Right atrium auricular region (tissue), 2 donors: Measurements from ENCODE around the gene PDGFRB. TPM values are rescaled to one million over a fixed set of nuclear protein-coding genes. Genes with fewer than 3 reads are reported as not detected.

Experiments used
- DNase-seq: peaks from one replicate; pipeline ENCODE4 v3.0.0-alpha.2; 2019; ENCODE audit warnings: low spot score
- H3K27ac ChIP-seq, 2 donors: fragments of 200-600 bp; sonication (generic); 1 replicate in 1 of 2; 2 replicates in 1 of 2; pipeline ENCODE4 v1.5.1; 2016 to 2019
- H3K27me3 ChIP-seq, 2 donors: fragments of 200-600 bp; sonication (generic); one replicate each; pipeline versions ENCODE4 v1.5.1 to v1.6.0; 2017 to 2019
- H3K36me3 ChIP-seq: fragments of 200-600 bp; sonication (generic); one replicate; pipeline ENCODE4 v1.5.1; 2016
- H3K4me1 ChIP-seq, 2 donors: fragments of 200-600 bp; sonication (generic); one replicate each; pipeline versions ENCODE4 v1.5.1 to v1.6.0; 2017 to 2019
- H3K4me3 ChIP-seq, 2 donors: fragments of 200-600 bp; sonication (generic); 1 replicate in 1 of 2; 2 replicates in 1 of 2; pipeline ENCODE4 v1.5.1; 2017 to 2019; ENCODE audit warnings: mild to moderate bottlenecking in 1 of 2, moderate library complexity in 1 of 2
- H3K9me3 ChIP-seq, 2 donors: fragments of 200-600 bp; sonication (generic); one replicate each; pipeline ENCODE4 v1.5.1; 2019
- total RNA-seq, 2 donors: library from RNA; depleted of rRNA; stranded (reverse); fragments of >200 nt; gene quantifications; one replicate each; pipeline ENCODE4 v1.1.0, GENCODE V29; 2016
- TF ChIP-seq, protein P1 (sequence below), 2 donors: fragments of 200-600 bp; sonication (generic); IDR thresholded peaks; one replicate each; pipeline ENCODE4 v1.5.1; 2019; ENCODE audit warnings: antibody characterized with exemption in 2 of 2

The PDGFRB gene
- total RNA-seq, 2 donors from 2014 or later = 68.3 to 68.7 TPM

- Histone ChIP-seq H3K36me3 (no peaks in the 10 kb centered on the region), H3K27ac (peak overlapping the region; percentile 87 to 88), H3K27me3 (no peaks in the 10 kb centered on the region), H3K4me3 (no peak overlapping the region), H3K4me1 (peaks cover 0 to 89% of the 10 kb centered on the region in 2 donors), H3K9me3 (no peaks in the 10 kb centered on the region)
- peak; percentile 85 for DNase-seq
- TF ChIP-seq, protein P1, sequence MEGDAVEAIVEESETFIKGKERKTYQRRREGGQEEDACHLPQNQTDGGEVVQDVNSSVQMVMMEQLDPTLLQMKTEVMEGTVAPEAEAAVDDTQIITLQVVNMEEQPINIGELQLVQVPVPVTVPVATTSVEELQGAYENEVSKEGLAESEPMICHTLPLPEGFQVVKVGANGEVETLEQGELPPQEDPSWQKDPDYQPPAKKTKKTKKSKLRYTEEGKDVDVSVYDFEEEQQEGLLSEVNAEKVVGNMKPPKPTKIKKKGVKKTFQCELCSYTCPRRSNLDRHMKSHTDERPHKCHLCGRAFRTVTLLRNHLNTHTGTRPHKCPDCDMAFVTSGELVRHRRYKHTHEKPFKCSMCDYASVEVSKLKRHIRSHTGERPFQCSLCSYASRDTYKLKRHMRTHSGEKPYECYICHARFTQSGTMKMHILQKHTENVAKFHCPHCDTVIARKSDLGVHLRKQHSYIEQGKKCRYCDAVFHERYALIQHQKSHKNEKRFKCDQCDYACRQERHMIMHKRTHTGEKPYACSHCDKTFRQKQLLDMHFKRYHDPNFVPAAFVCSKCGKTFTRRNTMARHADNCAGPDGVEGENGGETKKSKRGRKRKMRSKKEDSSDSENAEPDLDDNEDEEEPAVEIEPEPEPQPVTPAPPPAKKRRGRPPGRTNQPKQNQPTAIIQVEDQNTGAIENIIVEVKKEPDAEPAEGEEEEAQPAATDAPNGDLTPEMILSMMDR (IDR thresholded peaks at IDR 0.05) = no peak
These were observed 12.7 kb downstream of the PDGFRB start for GRCh38 chr5:150142959-150143349.

DNA sequence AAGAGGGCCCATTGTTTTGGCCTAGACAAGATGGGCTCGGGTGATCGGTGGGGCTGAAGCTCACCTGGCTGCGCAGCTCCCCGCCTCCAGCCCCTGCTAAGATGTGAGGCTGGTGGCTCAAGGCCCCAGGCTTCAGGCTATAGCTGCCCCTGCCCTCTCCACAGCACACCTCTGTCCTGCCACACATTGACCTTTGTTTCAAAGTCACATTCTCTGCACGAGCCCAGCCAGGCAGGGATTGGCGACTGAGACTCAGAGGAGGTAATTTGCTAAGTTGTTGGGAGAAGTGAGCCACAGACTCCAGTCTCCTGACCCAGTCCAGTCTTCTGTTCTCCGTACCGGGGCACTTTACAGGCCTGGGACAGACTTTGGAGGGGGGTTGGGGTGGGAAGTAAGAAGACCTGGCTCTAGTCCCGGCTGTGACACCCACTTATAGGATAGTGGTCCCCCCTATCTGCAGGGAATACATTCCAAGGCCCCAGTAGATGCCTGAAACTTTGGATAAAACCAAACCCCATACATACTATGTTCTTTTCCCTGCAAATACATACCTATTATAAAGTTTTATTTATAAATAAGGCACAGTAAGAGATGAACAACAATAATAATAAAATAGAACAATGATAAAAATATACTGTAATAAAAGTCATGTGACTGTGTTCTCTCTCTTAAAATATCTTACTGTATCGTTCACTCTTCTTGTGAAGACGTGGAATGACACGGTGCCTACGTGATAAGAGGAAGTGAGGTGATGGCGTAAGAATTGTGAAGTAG, 13.3 kb downstream of the PDGFRB start:
- H3K9me3 ChIP-seq = no peaks in the 10 kb centered on the region
- peaks cover 0 to 92% of the 10 kb centered on the region in 2 donors for H3K4me1 ChIP-seq
- no peaks in the 10 kb centered on the region for H3K36me3 ChIP-seq
- DNase-seq = no peak
- TF ChIP-seq, protein P1 (IDR thresholded peaks at IDR 0.05) = no peak
- no peak overlapping the region for H3K4me3 ChIP-seq
- peak overlapping the region; percentile 87 to 88 for H3K27ac ChIP-seq
- H3K27me3 ChIP-seq = no peaks in the 10 kb centered on the region

DNA sequence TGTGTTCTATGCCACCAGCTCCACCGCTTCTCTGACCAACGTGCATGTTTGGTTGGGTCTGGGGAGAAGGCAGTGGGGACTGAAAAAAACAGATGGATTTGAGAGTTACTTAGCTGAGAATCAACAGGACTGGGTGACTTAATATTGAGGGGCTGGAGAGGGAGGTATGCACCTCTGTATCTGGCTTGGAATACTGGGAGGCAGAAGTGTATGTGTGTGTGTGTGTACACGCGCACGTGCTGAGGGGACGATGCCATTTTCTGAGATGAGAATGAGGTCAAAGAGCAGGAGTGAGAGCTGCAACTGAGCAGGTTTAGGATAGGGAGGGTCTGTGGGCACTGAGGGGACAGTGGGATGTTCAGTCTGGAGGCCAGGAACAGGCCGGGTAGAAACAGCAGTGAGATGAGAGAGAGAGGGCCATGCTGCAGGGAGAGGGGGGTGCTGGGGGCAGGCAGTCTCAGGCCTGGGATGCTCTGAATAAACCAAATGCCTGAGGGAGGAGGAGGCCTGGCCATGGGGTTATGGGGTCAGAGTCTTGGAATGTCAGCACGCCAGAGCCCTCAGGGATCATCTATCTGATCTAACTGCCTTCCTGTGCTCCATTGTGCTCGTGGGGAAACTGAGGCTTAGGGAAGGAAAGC, 14.0 kb downstream of the PDGFRB start:
- no peaks in the 10 kb centered on the region for H3K27me3 ChIP-seq
- TF ChIP-seq, protein P1 (IDR thresholded peaks at IDR 0.05) = no peak
- no peaks in the 10 kb centered on the region for H3K36me3 ChIP-seq
- H3K4me1 ChIP-seq = peaks cover 0 to 93% of the 10 kb centered on the region in 2 donors
- no peak for DNase-seq
- H3K4me3 ChIP-seq = no peak overlapping the region
- H3K9me3 ChIP-seq = no peaks in the 10 kb centered on the region
- H3K27ac ChIP-seq = peak overlapping the region; percentile 87 to 88

DNA sequence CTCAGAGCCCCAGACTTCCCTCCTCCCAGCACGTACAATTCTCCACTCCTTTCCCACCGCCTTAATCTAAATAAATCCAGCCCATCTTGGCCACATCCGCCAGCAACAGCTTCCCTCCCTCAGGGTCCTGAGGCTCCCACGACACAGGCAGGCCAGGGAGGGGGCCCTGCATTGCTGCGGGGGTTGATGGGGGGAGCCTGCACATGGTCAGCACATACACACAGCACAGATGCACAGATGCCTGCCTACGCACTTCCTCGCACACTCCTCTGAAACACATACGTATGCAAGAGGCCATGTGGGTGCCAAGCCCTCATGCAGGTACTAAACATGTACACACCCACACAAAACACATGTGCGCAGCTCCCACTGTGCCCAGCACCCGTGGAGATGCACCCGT, 14.8 kb downstream of the PDGFRB start:
- TF ChIP-seq, protein P1 (IDR thresholded peaks at IDR 0.05) = no peak
- Histone ChIP-seq H3K4me1 (peaks cover 0 to 99% of the 10 kb centered on the region in 2 donors), H3K36me3 (no peaks in the 10 kb centered on the region), H3K27ac (peak overlapping the region; percentile 78 to 82), H3K4me3 (peak overlapping the region in 1 of 2 donors; percentile 3), H3K9me3 (no peaks in the 10 kb centered on the region), H3K27me3 (no peaks in the 10 kb centered on the region)
- no peak for DNase-seq

GRCh38 chr5:150139334-150139733, 16.3 kb downstream of the PDGFRB start:
- peaks cover 0 to 91% of the 10 kb centered on the region in 2 donors for H3K4me1 ChIP-seq
- H3K36me3 ChIP-seq = peaks cover 4% of the 10 kb centered on the region
- DNase-seq = no peak
- H3K9me3 ChIP-seq = no peaks in the 10 kb centered on the region
- no peak overlapping the region for H3K4me3 ChIP-seq
- H3K27ac ChIP-seq = peak overlapping the region; percentile 78 to 82
- no peaks in the 10 kb centered on the region for H3K27me3 ChIP-seq
- TF ChIP-seq, protein P1 (IDR thresholded peaks at IDR 0.05) = no peak
